ENCODE data around the gene SLC29A3. TPM values are rescaled to one million over a fixed set of nuclear protein-coding genes. Genes with fewer than 3 reads are reported as not detected.

The SLC29A3 gene
- total RNA-seq: 4.1 and 4.4 TPM in 2 replicates
- long read RNA-seq, transcript SLC29A3-205 (6 exons, 2,262 nt): major isoform, 7 of 10 reads
- long read RNA-seq, partial matches to known transcripts: 2 of 10 reads
- long read RNA-seq, other reads (novel, unspliced or antisense): 1 of 10 reads

DNA sequence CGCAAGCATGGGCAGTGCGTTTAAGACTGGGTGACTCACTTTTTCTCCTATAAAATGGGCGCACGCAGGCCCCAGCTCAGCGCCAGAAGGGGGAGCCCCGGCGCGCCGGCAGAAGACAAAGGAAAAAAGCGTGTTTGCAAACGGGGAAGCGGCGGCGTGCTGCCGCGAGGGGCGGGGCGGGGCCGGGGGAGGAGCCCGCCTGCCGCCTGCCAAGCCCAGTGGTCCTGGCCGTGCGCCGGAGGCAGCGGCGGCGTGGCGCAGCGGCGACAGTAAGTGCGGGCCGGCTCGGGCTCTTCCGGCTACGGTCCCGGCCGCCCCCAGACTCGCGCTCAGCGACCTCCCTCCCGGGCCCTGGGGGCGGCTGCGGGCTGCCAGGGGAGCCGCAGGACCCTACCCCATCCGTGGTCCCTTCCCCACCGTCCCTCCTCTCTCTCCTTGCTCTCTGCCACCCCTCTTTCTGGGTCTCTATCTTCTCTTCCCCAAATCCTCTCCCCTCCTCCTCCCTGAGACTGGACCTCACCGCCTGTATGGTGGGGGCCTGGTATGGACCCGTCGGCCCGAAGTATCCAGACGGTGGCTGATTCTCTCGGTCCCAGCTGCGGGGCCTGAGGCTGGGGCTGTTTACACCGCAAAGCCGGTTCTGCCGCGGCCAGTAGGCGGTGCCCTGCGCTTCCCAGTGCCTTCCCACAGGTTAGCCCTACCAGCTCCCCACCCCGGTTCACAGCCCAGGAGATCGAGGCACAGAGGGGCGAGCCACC, at the start of gene SLC29A3:
Gene SLC29A3, plus strand, starts transcription at position 218 of the 758 bp plus-strand sequence. Its CDS starts 51 bp downstream, at position 269.
- Mint-ChIP-seq H3K27ac (ENCODE audit: unreplicated experiment) (peak within 1 kb of the TSS; percentile 89), H3K4me1 (ENCODE audit: unreplicated experiment) (peaks cover 9% of the 10 kb centered on the region), H3K9me3 (ENCODE audit: unreplicated experiment) (no peaks in the 10 kb centered on the region), H3K36me3 (ENCODE audit: unreplicated experiment) (peaks cover 6% of the 10 kb centered on the region), H3K27me3 (ENCODE audit: unreplicated experiment) (peaks cover 15% of the 10 kb centered on the region), H3K4me3 (ENCODE audit: unreplicated experiment) (peak within 1 kb of the TSS; percentile 97)
- TF ChIP-seq, protein P1, sequence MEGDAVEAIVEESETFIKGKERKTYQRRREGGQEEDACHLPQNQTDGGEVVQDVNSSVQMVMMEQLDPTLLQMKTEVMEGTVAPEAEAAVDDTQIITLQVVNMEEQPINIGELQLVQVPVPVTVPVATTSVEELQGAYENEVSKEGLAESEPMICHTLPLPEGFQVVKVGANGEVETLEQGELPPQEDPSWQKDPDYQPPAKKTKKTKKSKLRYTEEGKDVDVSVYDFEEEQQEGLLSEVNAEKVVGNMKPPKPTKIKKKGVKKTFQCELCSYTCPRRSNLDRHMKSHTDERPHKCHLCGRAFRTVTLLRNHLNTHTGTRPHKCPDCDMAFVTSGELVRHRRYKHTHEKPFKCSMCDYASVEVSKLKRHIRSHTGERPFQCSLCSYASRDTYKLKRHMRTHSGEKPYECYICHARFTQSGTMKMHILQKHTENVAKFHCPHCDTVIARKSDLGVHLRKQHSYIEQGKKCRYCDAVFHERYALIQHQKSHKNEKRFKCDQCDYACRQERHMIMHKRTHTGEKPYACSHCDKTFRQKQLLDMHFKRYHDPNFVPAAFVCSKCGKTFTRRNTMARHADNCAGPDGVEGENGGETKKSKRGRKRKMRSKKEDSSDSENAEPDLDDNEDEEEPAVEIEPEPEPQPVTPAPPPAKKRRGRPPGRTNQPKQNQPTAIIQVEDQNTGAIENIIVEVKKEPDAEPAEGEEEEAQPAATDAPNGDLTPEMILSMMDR (IDR thresholded peaks at IDR 0.05): peak; percentile 67
- peak; percentile 89 for DNase-seq (ENCODE audit: extremely low spot score, unreplicated experiment)

DNA sequence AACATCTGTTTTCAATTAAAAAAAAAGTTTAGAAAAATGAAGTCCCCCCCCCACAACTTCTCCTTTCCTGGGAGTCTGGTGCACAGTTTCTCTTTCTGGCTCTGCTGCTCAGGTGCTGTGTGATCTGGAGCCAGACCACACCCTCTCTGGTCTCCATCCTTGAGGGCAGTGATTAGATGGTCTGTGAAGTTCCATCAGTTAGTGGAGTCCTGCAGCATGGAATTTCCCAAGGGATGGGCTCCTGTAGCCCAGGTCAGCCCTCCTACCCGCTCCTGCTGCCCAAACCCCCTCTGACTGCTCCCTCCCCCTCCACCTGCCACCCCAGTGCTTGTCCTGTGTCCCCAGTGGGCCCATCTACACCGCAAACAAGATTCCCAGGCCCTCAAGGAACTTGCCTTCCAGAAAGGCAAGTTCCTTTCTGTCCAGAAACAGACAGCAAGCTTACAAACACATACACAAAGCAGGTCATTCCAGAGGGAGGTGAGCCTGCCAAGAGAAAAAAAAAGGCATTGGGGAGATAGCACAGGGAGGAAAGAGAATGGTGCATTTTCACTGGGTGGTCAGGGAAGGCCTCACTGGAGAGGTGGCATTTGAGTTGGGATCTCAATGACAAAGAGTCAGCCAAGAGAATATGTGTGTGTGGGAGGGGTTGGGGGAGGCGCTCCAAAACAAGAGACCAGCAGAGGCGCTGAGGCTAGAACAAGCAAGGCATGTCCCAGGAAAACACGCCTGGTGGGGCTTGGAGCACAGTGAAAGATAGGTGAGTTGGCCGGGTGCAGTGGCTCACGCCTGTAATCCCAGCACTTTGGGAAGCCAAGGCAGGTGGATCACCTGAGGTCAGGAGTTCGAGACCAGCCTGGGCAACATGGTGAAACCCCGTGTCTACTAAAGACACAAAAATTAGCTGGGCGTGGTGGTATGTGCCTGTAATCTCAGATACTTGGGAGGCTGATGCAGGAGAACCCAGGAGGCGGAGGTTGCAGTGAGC, 49.5 kb upstream of the SLC29A3 start:
- DNase-seq (ENCODE audit: extremely low spot score, unreplicated experiment): no peak
- H3K4me3 Mint-ChIP-seq (ENCODE audit: unreplicated experiment): no peak overlapping the region
- peaks cover 17% of the 10 kb centered on the region for H3K4me1 Mint-ChIP-seq (ENCODE audit: unreplicated experiment)
- H3K9me3 Mint-ChIP-seq (ENCODE audit: unreplicated experiment): no peaks in the 10 kb centered on the region
- H3K27ac Mint-ChIP-seq (ENCODE audit: unreplicated experiment): peak overlapping the region; percentile 11
- no peaks in the 10 kb centered on the region for H3K27me3 Mint-ChIP-seq (ENCODE audit: unreplicated experiment)
- TF ChIP-seq, protein P1 (IDR thresholded peaks at IDR 0.05): peak; percentile 7
- no peaks in the 10 kb centered on the region for H3K36me3 Mint-ChIP-seq (ENCODE audit: unreplicated experiment)

DNA sequence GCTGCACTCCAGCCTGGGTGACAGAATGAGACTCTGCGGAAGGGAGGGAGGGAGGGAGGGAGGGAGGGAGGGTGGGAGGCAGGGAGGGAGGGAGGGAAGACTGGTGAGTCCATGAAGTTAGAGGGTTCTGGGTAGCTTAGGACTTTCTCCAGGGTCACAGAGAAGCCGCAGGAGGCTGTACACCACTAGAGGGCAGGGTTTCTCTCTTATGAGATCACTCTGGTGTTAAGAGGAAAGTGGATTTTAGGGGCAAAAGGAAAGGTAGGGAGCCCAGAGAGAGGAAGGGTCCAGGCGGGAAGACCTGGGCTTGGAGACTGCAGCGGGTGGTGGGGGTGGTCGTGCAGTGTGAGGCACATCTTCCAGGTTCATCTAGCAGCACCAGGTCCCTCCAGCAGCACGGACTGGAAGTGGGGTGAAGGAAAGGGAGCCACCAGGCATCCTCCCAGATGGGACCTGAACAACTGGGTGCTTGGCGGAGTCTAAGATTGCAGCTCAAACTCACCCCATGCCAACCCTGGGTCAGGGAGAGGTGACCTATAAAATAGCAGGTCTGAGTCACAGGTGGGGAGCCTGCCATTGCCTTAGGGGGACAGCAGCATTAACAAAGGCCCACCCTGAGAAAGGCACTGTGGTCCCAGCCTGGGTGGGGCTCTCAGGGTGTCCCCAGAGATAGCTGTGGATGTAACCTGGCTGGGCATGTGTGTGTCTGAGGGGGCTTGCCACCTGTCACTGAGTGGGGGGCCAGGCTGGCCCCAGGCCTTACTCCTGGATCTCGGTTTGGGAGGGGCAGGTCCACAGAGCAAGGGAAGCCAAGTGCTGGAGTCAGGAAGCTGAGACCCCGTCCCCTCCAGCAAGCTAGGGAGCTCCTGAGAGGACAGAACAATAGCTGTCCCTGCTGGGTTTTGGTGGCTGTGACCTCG, 48.5 kb upstream of the SLC29A3 start:
- H3K4me1 Mint-ChIP-seq (ENCODE audit: unreplicated experiment): peaks cover 22% of the 10 kb centered on the region
- no peak overlapping the region for H3K27ac Mint-ChIP-seq (ENCODE audit: unreplicated experiment)
- H3K27me3 Mint-ChIP-seq (ENCODE audit: unreplicated experiment): no peaks in the 10 kb centered on the region
- TF ChIP-seq, protein P1 (IDR thresholded peaks at IDR 0.05): peak; percentile 68
- no peak overlapping the region for H3K4me3 Mint-ChIP-seq (ENCODE audit: unreplicated experiment)
- H3K36me3 Mint-ChIP-seq (ENCODE audit: unreplicated experiment): no peaks in the 10 kb centered on the region
- H3K9me3 Mint-ChIP-seq (ENCODE audit: unreplicated experiment): no peaks in the 10 kb centered on the region
- no peak for DNase-seq (ENCODE audit: extremely low spot score, unreplicated experiment)

DNA sequence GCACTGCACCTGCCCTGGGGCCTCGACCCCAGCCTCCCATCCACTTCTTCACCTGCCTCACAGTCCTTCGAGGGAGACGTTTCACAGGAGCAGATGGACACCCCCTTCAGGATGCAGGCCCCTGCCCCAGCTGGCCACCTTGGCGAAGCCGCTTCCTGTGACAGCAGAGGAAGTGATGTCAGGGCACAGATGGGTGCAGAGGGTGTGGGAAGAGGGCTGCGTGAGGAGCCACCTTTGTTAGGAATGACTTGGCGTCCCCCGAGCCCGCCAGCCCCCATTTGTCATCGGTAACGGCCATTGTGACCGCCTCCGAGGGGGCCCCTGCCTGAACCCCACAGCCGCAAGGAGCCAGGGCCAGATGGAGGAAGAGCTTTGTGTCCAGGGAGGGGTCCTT, 47.4 kb upstream of the SLC29A3 start:
- H3K9me3 Mint-ChIP-seq (ENCODE audit: unreplicated experiment): no peaks in the 10 kb centered on the region
- H3K36me3 Mint-ChIP-seq (ENCODE audit: unreplicated experiment): no peaks in the 10 kb centered on the region
- no peak for DNase-seq (ENCODE audit: extremely low spot score, unreplicated experiment)

More for the DNA sequence above, 47.4 kb upstream of the SLC29A3 start:
- Mint-ChIP-seq H3K4me1 (ENCODE audit: unreplicated experiment) (peaks cover 19% of the 10 kb centered on the region), H3K4me3 (ENCODE audit: unreplicated experiment) (no peak overlapping the region), H3K27me3 (ENCODE audit: unreplicated experiment) (no peaks in the 10 kb centered on the region), H3K27ac (ENCODE audit: unreplicated experiment) (no peak overlapping the region)
- TF ChIP-seq, protein P1 (IDR thresholded peaks at IDR 0.05): no peak
